Retinal pigment epithelial cell (primary cell): ENCODE results near the gene HTR1D.
"Not testable (repeated sequence)": the region's sequence is repeated elsewhere in the genome, so short reads cannot be mapped to it uniquely, and the experiment has no call there.

Experiments
- DNase-seq: peaks from one replicate; pipeline ENCODE4 v3.0.0-alpha.2; 2010; ENCODE audit warnings: low read depth
- H3K4me3 ChIP-seq: 2 replicates; pipeline ENCODE4 v1.5.1; 2011; ENCODE audit warnings: mild to moderate bottlenecking, low read length, control low read depth, moderate library complexity
- TF ChIP-seq, protein P1 (sequence below): conservative IDR thresholded peaks from 2 replicates; pipeline ENCODE4 v1.5.1; 2011; ENCODE audit warnings: low read depth, low read length, control low read depth, inconsistent platforms

The HTR1D gene

GRCh38 chr1:23217421-23218115 lies at the start of gene HTR1D:
TSS of gene HTR1D (minus strand) at chr1:23217502. CDS start at chr1:23194219, 23,283 bp downstream.
- TF ChIP-seq, protein P1, sequence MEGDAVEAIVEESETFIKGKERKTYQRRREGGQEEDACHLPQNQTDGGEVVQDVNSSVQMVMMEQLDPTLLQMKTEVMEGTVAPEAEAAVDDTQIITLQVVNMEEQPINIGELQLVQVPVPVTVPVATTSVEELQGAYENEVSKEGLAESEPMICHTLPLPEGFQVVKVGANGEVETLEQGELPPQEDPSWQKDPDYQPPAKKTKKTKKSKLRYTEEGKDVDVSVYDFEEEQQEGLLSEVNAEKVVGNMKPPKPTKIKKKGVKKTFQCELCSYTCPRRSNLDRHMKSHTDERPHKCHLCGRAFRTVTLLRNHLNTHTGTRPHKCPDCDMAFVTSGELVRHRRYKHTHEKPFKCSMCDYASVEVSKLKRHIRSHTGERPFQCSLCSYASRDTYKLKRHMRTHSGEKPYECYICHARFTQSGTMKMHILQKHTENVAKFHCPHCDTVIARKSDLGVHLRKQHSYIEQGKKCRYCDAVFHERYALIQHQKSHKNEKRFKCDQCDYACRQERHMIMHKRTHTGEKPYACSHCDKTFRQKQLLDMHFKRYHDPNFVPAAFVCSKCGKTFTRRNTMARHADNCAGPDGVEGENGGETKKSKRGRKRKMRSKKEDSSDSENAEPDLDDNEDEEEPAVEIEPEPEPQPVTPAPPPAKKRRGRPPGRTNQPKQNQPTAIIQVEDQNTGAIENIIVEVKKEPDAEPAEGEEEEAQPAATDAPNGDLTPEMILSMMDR: no peak
- H3K4me3 ChIP-seq: peak within 1 kb of the TSS; percentile 42
- no peak for DNase-seq

GRCh38 chr1:23263380-23263887 lies 46.1 kb upstream of the HTR1D start:
- DNase-seq: no peak
- TF ChIP-seq, protein P1: no peak
- H3K4me3 ChIP-seq: no peak overlapping the region

GRCh38 chr1:23258082-23258481 lies 40.8 kb upstream of the HTR1D start:
- DNase-seq, H3K4me3 ChIP-seq: not testable (repeated sequence)

DNA sequence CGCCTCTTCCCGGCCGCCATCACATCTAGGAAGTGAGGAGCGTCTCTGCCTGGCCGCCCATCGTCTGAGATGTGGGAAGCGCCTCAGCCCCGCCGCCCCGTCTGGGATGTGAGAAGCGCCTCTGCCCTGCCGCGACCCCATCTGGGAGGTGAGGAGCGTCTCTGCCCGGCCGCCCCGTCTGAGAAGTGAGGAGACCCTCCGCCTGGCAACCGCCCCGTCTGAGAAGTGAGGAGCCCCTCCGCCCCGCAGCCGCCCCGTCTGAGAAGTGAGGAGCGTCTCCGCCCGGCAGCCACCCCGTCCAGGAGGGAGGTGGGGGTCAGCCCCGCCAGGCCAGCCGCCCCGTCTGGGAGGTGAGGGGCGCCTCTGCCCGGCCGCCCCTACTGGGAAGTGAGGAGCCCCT lies 40.1 kb upstream of the HTR1D start:
- not testable (repeated sequence) for H3K4me3 ChIP-seq, DNase-seq

GRCh38 chr1:23254584-23254983 lies 37.3 kb upstream of the HTR1D start:
- no peak for DNase-seq
- no peak overlapping the region for H3K4me3 ChIP-seq
- TF ChIP-seq, protein P1: no peak

- H3K4me3 ChIP-seq: no peak overlapping the region
- DNase-seq: no peak
- TF ChIP-seq, protein P1: no peak
Observed at GRCh38 chr1:23251812-23252211, 34.5 kb upstream of the HTR1D start.

GRCh38 chr1:23249787-23250454 lies 32.6 kb upstream of the HTR1D start:
- TF ChIP-seq, protein P1: no peak
- no peak for DNase-seq
- no peak overlapping the region for H3K4me3 ChIP-seq

DNA sequence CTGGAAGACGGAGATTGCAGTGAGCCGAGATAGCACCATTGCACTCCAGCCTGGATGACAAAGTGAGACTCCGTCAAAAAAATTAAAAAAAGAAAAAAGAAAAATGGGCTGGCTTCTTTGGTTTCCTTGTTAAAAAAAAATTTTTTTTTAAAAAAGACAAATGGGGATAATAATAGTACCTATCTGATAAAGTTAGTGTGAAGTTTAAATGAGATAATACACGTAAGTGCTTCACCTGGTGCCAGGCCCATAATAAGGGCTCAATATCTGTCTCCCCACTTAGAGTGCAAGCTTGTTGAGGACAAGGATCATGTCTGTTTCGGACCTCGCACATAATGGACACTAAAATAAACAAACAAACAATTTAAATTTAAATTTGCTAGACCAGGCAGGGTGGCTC lies 30.0 kb upstream of the HTR1D start:
- no peak for DNase-seq
- TF ChIP-seq, protein P1: no peak
- H3K4me3 ChIP-seq: no peak overlapping the region
